ENCODE measurements around the gene BABAM2. TPM values are rescaled to one million over a fixed set of nuclear protein-coding genes. Genes with fewer than 3 reads are reported as not detected.

BABAM2 gene
- total RNA-seq, 1 experiment from 2014 or later: 57.6 TPM

- H3K27ac Mint-ChIP-seq (ENCODE audit: low read depth, unreplicated experiment): peak overlapping the region; percentile 93
- ChIA-PET POLR2A (interaction anchor here (0.6 to 4.3 kb wide), 54 partner anchors 9 to 521 kb away, joined by 3 to 117 read pairs (median 5); partner anchors contain the start of genes BABAM2, FOSL2, MRPL33 and RBKS), CTCF (interaction anchor here (0.6 to 2.5 kb wide), 18 partner anchors 12 to 520 kb away, joined by 3 to 10 read pairs (median 3); no protein-coding TSS in a partner anchor)
- BruUV-seq (replicated peaks): no TSS peak
- H3K36me3 Mint-ChIP-seq (ENCODE audit: insufficient read depth, unreplicated experiment): peaks cover 14% of the 10 kb centered on the region
- peak; percentile 66 for DNase-seq (ENCODE audit: unreplicated experiment)
- H3K4me1 Mint-ChIP-seq (ENCODE audit: insufficient read depth, unreplicated experiment): peaks cover 39% of the 10 kb centered on the region
- peak overlapping the region; percentile 41 for H3K4me3 Mint-ChIP-seq (ENCODE audit: unreplicated experiment)
- no peaks in the 10 kb centered on the region for H3K9me3 Mint-ChIP-seq (ENCODE audit: unreplicated experiment)
- no peaks in the 10 kb centered on the region for H3K27me3 Mint-ChIP-seq (ENCODE audit: insufficient read depth, unreplicated experiment)
- TF ChIP-seq CTCF (IDR thresholded peaks at IDR 0.05; ENCODE audit: unreplicated experiment): no peak
- intact Hi-C loops (cut with micrococcal nuclease): no loop called here
Measured at GRCh38 chr2:28224648-28225472, 334.3 kb downstream of the BABAM2 start.

- BruUV-seq (replicated peaks): no TSS peak
- Mint-ChIP-seq H3K27me3 (ENCODE audit: insufficient read depth, unreplicated experiment) (no peaks in the 10 kb centered on the region), H3K4me3 (ENCODE audit: unreplicated experiment) (peak overlapping the region; percentile 41), H3K27ac (ENCODE audit: low read depth, unreplicated experiment) (peak overlapping the region; percentile 93), H3K36me3 (ENCODE audit: insufficient read depth, unreplicated experiment) (peaks cover 14% of the 10 kb centered on the region), H3K9me3 (ENCODE audit: unreplicated experiment) (no peaks in the 10 kb centered on the region), H3K4me1 (ENCODE audit: insufficient read depth, unreplicated experiment) (peaks cover 39% of the 10 kb centered on the region)
- DNase-seq (ENCODE audit: unreplicated experiment): peak; percentile 5
- TF ChIP-seq CTCF (IDR thresholded peaks at IDR 0.05; ENCODE audit: unreplicated experiment): no peak
- ChIA-PET POLR2A (interaction anchor here (0.5 to 4.3 kb wide), 47 partner anchors 9 to 1981 kb away, joined by 3 to 117 read pairs (median 6); partner anchors contain the start of genes BABAM2, FOSL2, HADHB and MRPL33), CTCF (interaction anchor here (0.6 to 2.5 kb wide), 15 partner anchors 12 to 1875 kb away, joined by 3 to 10 read pairs (median 3); no protein-coding TSS in a partner anchor)
- intact Hi-C loops (cut with micrococcal nuclease): no loop called here
Measured at GRCh38 chr2:28225473-28226080, 335.0 kb downstream of the BABAM2 start.

DNA sequence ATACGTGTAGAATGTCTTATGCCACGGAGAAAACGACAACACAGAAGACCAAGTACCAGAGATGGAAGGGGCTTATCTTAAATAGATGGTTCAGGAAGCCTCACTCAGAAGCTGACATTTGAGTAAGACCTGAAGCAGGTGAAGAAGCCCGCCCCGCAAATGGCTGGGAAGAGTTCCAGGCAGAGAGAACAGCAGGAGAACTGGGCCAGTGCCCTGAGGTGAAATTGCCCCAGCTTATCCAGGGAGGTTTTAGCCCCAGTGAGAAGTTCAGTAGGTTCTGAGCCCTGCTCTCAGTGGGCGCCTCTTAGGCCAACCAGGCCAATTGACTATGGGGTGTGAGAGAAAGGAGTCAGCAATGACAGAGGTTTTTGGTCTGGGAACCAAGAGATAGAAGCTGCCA is 336.0 kb downstream of the BABAM2 start:
- Mint-ChIP-seq H3K9me3 (ENCODE audit: unreplicated experiment) (no peaks in the 10 kb centered on the region), H3K27ac (ENCODE audit: low read depth, unreplicated experiment) (no peak overlapping the region), H3K36me3 (ENCODE audit: insufficient read depth, unreplicated experiment) (peaks cover 14% of the 10 kb centered on the region), H3K4me1 (ENCODE audit: insufficient read depth, unreplicated experiment) (peaks cover 39% of the 10 kb centered on the region), H3K27me3 (ENCODE audit: insufficient read depth, unreplicated experiment) (no peaks in the 10 kb centered on the region), H3K4me3 (ENCODE audit: unreplicated experiment) (no peak overlapping the region)
- no peak for TF ChIP-seq CTCF (IDR thresholded peaks at IDR 0.05; ENCODE audit: unreplicated experiment)
- BruUV-seq (replicated peaks): no TSS peak
- intact Hi-C loops (cut with micrococcal nuclease): no loop called here
- ChIA-PET CTCF (interaction anchor here (0.6 to 2.5 kb wide), 3 partner anchors 24 to 1876 kb away, joined by 3 to 10 read pairs (median 3); no protein-coding TSS in a partner anchor), POLR2A (interaction anchor here (2.4 to 4.3 kb wide), 7 partner anchors 42 to 165 kb away, joined by 20 to 117 read pairs (median 27); partner anchors contain the start of gene FOSL2)
- no peak for DNase-seq (ENCODE audit: unreplicated experiment)

- CTCF ChIA-PET: interaction anchor here (0.7 to 1.2 kb wide), 2 partner anchors 42 to 359 kb away, joined by 3 to 4 read pairs; no protein-coding TSS in a partner anchor
- no peak for TF ChIP-seq CTCF (IDR thresholded peaks at IDR 0.05; ENCODE audit: unreplicated experiment)
- Mint-ChIP-seq H3K4me1 (ENCODE audit: insufficient read depth, unreplicated experiment) (peaks cover 44% of the 10 kb centered on the region), H3K9me3 (ENCODE audit: unreplicated experiment) (no peaks in the 10 kb centered on the region), H3K27ac (ENCODE audit: low read depth, unreplicated experiment) (no peak overlapping the region), H3K27me3 (ENCODE audit: insufficient read depth, unreplicated experiment) (no peaks in the 10 kb centered on the region), H3K4me3 (ENCODE audit: unreplicated experiment) (no peak overlapping the region), H3K36me3 (ENCODE audit: insufficient read depth, unreplicated experiment) (peaks cover 14% of the 10 kb centered on the region)
- intact Hi-C loops (cut with micrococcal nuclease): no loop called here
- POLR2A ChIA-PET: interaction anchor here (0.6 to 4.3 kb wide), 5 partner anchors 23 to 129 kb away, joined by 3 to 92 read pairs (median 20); no protein-coding TSS in a partner anchor
- BruUV-seq (replicated peaks): no TSS peak
- DNase-seq (ENCODE audit: unreplicated experiment): no peak
Measured at GRCh38 chr2:28227498-28227897, 337.0 kb downstream of the BABAM2 start.

Data from MCF 10A (cell line).